A549 (cell line): ENCODE data around the gene MYO1B. TPM values are rescaled to one million over a fixed set of nuclear protein-coding genes. Genes with fewer than 3 reads are reported as not detected.

Experiments used
- ATAC-seq, 2 experiments: fragments of 200-7000 bp in 1 of 2; fragments of >200 bp in 1 of 2; cut with Nextera tagmentation in 1 of 2; cut with Tn5 transposase in 1 of 2; 3 replicates each; pipeline versions ENCODE4 v1.8.0 to v1.9.1; 2018 to 2020; ENCODE audit warnings: mild to moderate bottlenecking in 1 of 2, moderate library complexity in 1 of 2
- CTCF ChIA-PET: fragments of 300-600 bp; sonication (Branson Sonifier 250); formaldehyde crosslinking; extraction: SDS; loops from one replicate; lab custom pipeline; 2021; ENCODE audit warnings: antibody characterized with exemption, inconsistent platforms; lab: Yijun Ruan, JAX
- POLR2A ChIA-PET: fragments of 350-600 bp; formaldehyde crosslinking; extraction: SDS; loops from one replicate; lab custom pipeline; 2021; ENCODE audit warnings: antibody characterized with exemption, inconsistent platforms; lab: Yijun Ruan, JAX
- DNase-seq, 2 experiments: peaks; one replicate each; pipeline versions ENCODE4 v3.0.0 to v3.0.0-alpha.2; 2011 to 2016; ENCODE audit warnings: low read depth in 1 of 2, low spot score in 1 of 2
- FAIRE-seq: peaks from 2 replicates; lab custom pipeline; 2011; peaks lifted over from hg19 to GRCh38; lab: Jason Lieb, UNC
- H3K27ac ChIP-seq, 2 experiments: fragments of >200 bp; sonication (Bioruptor Twin); formaldehyde crosslinking; 3 replicates each; pipeline ENCODE4 v1.5.1; 2016 to 2017
- H3K4me1 ChIP-seq: fragments of >200 bp; sonication (Bioruptor Twin); formaldehyde crosslinking; 3 replicates; pipeline ENCODE4 v1.6.1; 2016
- H3K4me2 ChIP-seq: fragments of >200 bp; sonication (Bioruptor Twin); formaldehyde crosslinking; 3 replicates; pipeline ENCODE4 v1.6.1; 2016
- H3K4me3 ChIP-seq: fragments of >200 bp; sonication (Bioruptor Twin); formaldehyde crosslinking; 3 replicates; pipeline ENCODE4 v1.5.1; 2016
- H3K9me3 ChIP-seq: fragments of >200 bp; sonication (Bioruptor Twin); formaldehyde crosslinking; 3 replicates; pipeline ENCODE4 v1.6.1; 2016
- BHLHE40 ChIP-seq: IDR thresholded peaks from 2 replicates; pipeline ENCODE4 v1.6.1; 2012; ENCODE audit warnings: low read depth, low read length, inconsistent platforms
- CBX2 ChIP-seq: fragments of 200-600 bp; sonication (generic); IDR thresholded peaks from 2 replicates; pipeline ENCODE4 v1.6.1; 2016; ENCODE audit warnings: low read depth, mild to moderate bottlenecking, borderline replicate concordance
- CTCF ChIP-seq: fragments of >200 bp; sonication (Bioruptor Twin); formaldehyde crosslinking; IDR thresholded peaks from 3 replicates; pipeline ENCODE4 v1.5.1; 2016
- E2F6 ChIP-seq: IDR thresholded peaks from 2 replicates; pipeline ENCODE4 v1.6.1; 2012; ENCODE audit warnings: low read depth, borderline replicate concordance
- EHMT2 ChIP-seq: fragments of 200-600 bp; sonication (generic); IDR thresholded peaks from 2 replicates; pipeline ENCODE4 v1.6.1; 2016; ENCODE audit warnings: antibody characterized with exemption, low read depth, mild to moderate bottlenecking, moderate library complexity
- ELK1 ChIP-seq: fragments of 150-350 bp; IDR thresholded peaks from 2 replicates; pipeline ENCODE4 v1.6.1; 2014; ENCODE audit warnings: low read depth, mild to moderate bottlenecking, low read length
- FOSB ChIP-seq: fragments of 250-450 bp; sonication (Bioruptor Pico); IDR thresholded peaks from 2 replicates; pipeline ENCODE4 v1.5.0; 2020; ENCODE audit warnings: mild to moderate bottlenecking, moderate library complexity
- FOXS1 ChIP-seq: fragments of 250-450 bp; sonication (Bioruptor Pico); IDR thresholded peaks from 2 replicates; pipeline ENCODE4 v1.5.0; 2020; ENCODE audit warnings: mild to moderate bottlenecking, moderate library complexity
- HDAC2 ChIP-seq: fragments of 200-600 bp; sonication (generic); IDR thresholded peaks from 2 replicates; pipeline ENCODE4 v1.6.1; 2016
- HEYL ChIP-seq: fragments of 250-450 bp; sonication (Bioruptor Pico); IDR thresholded peaks from 2 replicates; pipeline ENCODE4 v1.8.0; 2021; ENCODE audit warnings: mild to moderate bottlenecking, moderate library complexity
- HMGXB4 ChIP-seq: fragments of 250-450 bp; sonication (Bioruptor Pico); IDR thresholded peaks from 2 replicates; pipeline ENCODE4 v1.5.0; 2021; ENCODE audit warnings: mild to moderate bottlenecking, moderate library complexity, borderline replicate concordance
- HOXB13 ChIP-seq: fragments of 250-450 bp; sonication (Bioruptor Pico); IDR thresholded peaks from 2 replicates; pipeline ENCODE4 v1.5.0; 2020; ENCODE audit warnings: low read depth, mild to moderate bottlenecking, moderate library complexity
- MYC ChIP-seq: IDR thresholded peaks from 2 replicates; pipeline ENCODE4 v1.6.1; 2012; ENCODE audit warnings: mild to moderate bottlenecking, inconsistent platforms, low read length, improper control_type of control experiment, borderline replicate concordance
- PBX3 ChIP-seq: IDR thresholded peaks from 2 replicates; pipeline ENCODE4 v1.6.1; 2012
- POLR2AphosphoS2 ChIP-seq: conservative IDR thresholded peaks from 2 replicates; pipeline ENCODE4 v1.6.1; 2012; ENCODE audit warnings: low read length, improper control_type of control experiment, inconsistent platforms
- RARB ChIP-seq: fragments of 250-450 bp; sonication (Bioruptor Pico); IDR thresholded peaks from 2 replicates; pipeline ENCODE4 v1.8.0; 2021; ENCODE audit warnings: mild to moderate bottlenecking, moderate library complexity
- RCOR1 ChIP-seq: fragments of 150-350 bp; IDR thresholded peaks from 2 replicates; pipeline ENCODE4 v1.6.1; 2014; ENCODE audit warnings: antibody characterized with exemption, low read length, low read depth
- TFCP2L1 ChIP-seq: fragments of 250-450 bp; sonication (Bioruptor Pico); IDR thresholded peaks from 2 replicates; pipeline ENCODE4 v1.5.0; 2021; ENCODE audit warnings: mild to moderate bottlenecking
- USF2 ChIP-seq: fragments of 450-650 bp; IDR thresholded peaks from 2 replicates; pipeline ENCODE4 v1.6.1; 2014; ENCODE audit warnings: antibody characterized with exemption
- WGBS: methylation state at CpG from one replicate; pipeline ENCODE4 v1.1.6; 2017; ENCODE audit errors: missing lambda C conversion rate; 5-methylcytosine and 5-hydroxymethylcytosine counted together
- polyA plus RNA-seq, 4 experiments: library from polyadenylated mRNA; depleted of rRNA in 3 of 4; stranded (reverse); fragments of >200 nt; fragmentation: RNase III in 1 of 4; extraction: RNeasy Plus Mini Kit Qiagen cat#74134 plus additional on column Dnase treatment in 1 of 4; gene quantifications; 2 replicates in 3 of 4; 3 replicates in 1 of 4; pipeline ENCODE4 v1.2.3, GENCODE V29; 2011 to 2017

MYO1B gene
- polyA plus RNA-seq, 2 of the 4 experiments (the other 2 are of a cell fraction) = 77.7 to 159 TPM

- TF ChIP-seq TFCP2L1 (CRISPR knock-in tag) (no peak), USF2 (no peak), HOXB13 (no peak), HEYL (CRISPR knock-in tag) (no peak)
Observed at GRCh38 chr2:191322828-191323506, 77.8 kb downstream of the MYO1B start (continued).

GRCh38 chr2:191325651-191326365, 80.6 kb downstream of the MYO1B start:
- CTCF ChIA-PET = interaction anchor here (1.0 to 1.4 kb wide), 2 partner anchors 11 to 20 kb away, joined by 3 read pairs; no protein-coding TSS in a partner anchor
- peaks cover 3% of the 10 kb centered on the region; the same call in 1 of the 3 replicates for H3K9me3 ChIP-seq
- no peak overlapping the region for H3K4me2 ChIP-seq
- no peak for DNase-seq
- FAIRE-seq = no peak
- ATAC-seq = no peak
- no peak overlapping the region for H3K27ac ChIP-seq
- TF ChIP-seq HDAC2 = no peak
- no peak for TF ChIP-seq CBX2
- TF ChIP-seq E2F6 = no peak
- no peak for TF ChIP-seq CTCF
- no peak for TF ChIP-seq PBX3
- H3K4me3 ChIP-seq = no peak overlapping the region
- H3K4me1 ChIP-seq = peaks cover 23% of the 10 kb centered on the region
- 87% methylated on average over 9 of the region's 9 CpGs for WGBS
- POLR2A ChIA-PET = no interaction called here

- DNase-seq (no peak), ATAC-seq (no peak), FAIRE-seq (no peak)
- Histone ChIP-seq H3K4me3 (no peak overlapping the region), H3K27ac (no peak overlapping the region), H3K9me3 (peaks cover 3% of the 10 kb centered on the region; the same call in 1 of the 3 replicates), H3K4me1 (peaks cover 6% of the 10 kb centered on the region; the same call in 2 of the 3 replicates), H3K4me2 (no peak overlapping the region)
- 65% methylated on average over 1 of the region's 1 CpG for WGBS
- TF ChIP-seq FOSB (CRISPR knock-in tag) = no peak
- no peak for TF ChIP-seq FOXS1 (CRISPR knock-in tag)
- no peak for TF ChIP-seq BHLHE40
- TF ChIP-seq ELK1 = no peak
- TF ChIP-seq MYC = no peak
- no peak for TF ChIP-seq HOXB13
- TF ChIP-seq POLR2AphosphoS2 = no peak
- no peak for TF ChIP-seq RARB
- TF ChIP-seq EHMT2 = no peak
- TF ChIP-seq HDAC2 = no peak
- no peak for TF ChIP-seq USF2
- TF ChIP-seq RCOR1 = no peak
- TF ChIP-seq HMGXB4 = no peak
- POLR2A ChIA-PET = no interaction called here
- CTCF ChIA-PET = no interaction called here
Observed at GRCh38 chr2:191327484-191327883, 82.3 kb downstream of the MYO1B start.
